K562 treated with DMSO at 1 percent for 24 hours (cell line): ENCODE results near the gene CDS2. TPM values are rescaled to one million over a fixed set of nuclear protein-coding genes. Genes with fewer than 3 reads are reported as not detected.

Experiments used
- total RNA-seq: library from RNA; unstranded; fragments of 300-600 nt; gene quantifications from 2 replicates; pipeline ENCODE4 v1.2.3, GENCODE V29; 2022; ENCODE audit warnings: low read depth; ENCODE audit not compliant: insufficient read depth

Gene CDS2
- total RNA-seq, result 5.3 and 6.5 TPM in 2 replicates

GRCh38 chr20:5126512-5127203 is at the start of gene CDS2:
CDS2 (plus strand) TSS chr20:5127008; CDS start chr20:5127093, 85 bp downstream.

GRCh38 chr20:5119435-5120184 is 7.2 kb upstream of the CDS2 start, which contains the start of gene PCNA:
PCNA (minus strand) TSS chr20:5119958; CDS start chr20:5119798, 160 bp downstream.

Other genes starting within 250 kb of the CDS2 start
- 5.0 TPM in 2 replicates for gene SLC23A2, start 125.5 kb upstream of the CDS2 start, total RNA-seq
- 61.4 and 70.6 TPM in 2 replicates for gene TMEM230, start 13.9 kb upstream of the CDS2 start, total RNA-seq
- 205 and 211 TPM in 2 replicates for gene PCNA, start 7.0 kb upstream of the CDS2 start, total RNA-seq
- gene PROKR2, start 189.9 kb downstream of the CDS2 start, total RNA-seq, result not detected in 2 replicates